ENCODE measurements around the gene ZC3H12C. TPM values are rescaled to one million over a fixed set of nuclear protein-coding genes. Genes with fewer than 3 reads are reported as not detected.

Gene ZC3H12C
- total and polyA plus RNA-seq, 3 donors from 2014 or later = 6.8 to 17.0 (median 16.9) TPM

GRCh38 chr11:110217223-110217877, 124.2 kb downstream of the ZC3H12C start:
- DNase-seq = no peak
- no peaks in the 10 kb centered on the region for H3K27me3 ChIP-seq
- 78 to 86% methylated on average over 12 of the region's 12 CpGs for WGBS, 2 donors
- no peaks in the 10 kb centered on the region for H3K9me3 ChIP-seq
- H3K4me1 ChIP-seq = no peaks in the 10 kb centered on the region
- TF ChIP-seq POLR2A (IDR thresholded peaks at IDR 0.05) = no peak
- TF ChIP-seq CTCF (IDR thresholded peaks at IDR 0.05) = no peak
- H3K36me3 ChIP-seq (ENCODE audit: low read depth, missing control alignments) = no peaks in the 10 kb centered on the region
- intact Hi-C loops (cut with DNase I; ENCODE audit: low total_unique reads) = no loop called here
- no peak overlapping the region for H3K27ac ChIP-seq
- H3K4me3 ChIP-seq = no peak overlapping the region

GRCh38 chr11:110217936-110218335, 124.7 kb downstream of the ZC3H12C start:
- DNase-seq = no peak
- no peak for TF ChIP-seq CTCF (IDR thresholded peaks at IDR 0.05)
- TF ChIP-seq POLR2A (IDR thresholded peaks at IDR 0.05) = no peak
- Histone ChIP-seq H3K27me3 (no peaks in the 10 kb centered on the region), H3K4me1 (no peaks in the 10 kb centered on the region), H3K27ac (no peak overlapping the region), H3K9me3 (no peaks in the 10 kb centered on the region), H3K36me3 (ENCODE audit: low read depth, missing control alignments) (no peaks in the 10 kb centered on the region), H3K4me3 (no peak overlapping the region)
- WGBS, 2 donors = 73 to 79% methylated on average over 3 of the region's 3 CpGs
- intact Hi-C loops (cut with DNase I; ENCODE audit: low total_unique reads) = no loop called here

- TF ChIP-seq CTCF (IDR thresholded peaks at IDR 0.05) (no peak), POLR2A (IDR thresholded peaks at IDR 0.05) (no peak)
- DNase-seq = no peak
Measured at GRCh38 chr11:110219006-110219785, 126.0 kb downstream of the ZC3H12C start.

More at GRCh38 chr11:110219006-110219785, 126.0 kb downstream of the ZC3H12C start:
- intact Hi-C loops (cut with DNase I; ENCODE audit: low total_unique reads) = no loop called here
- H3K4me3 ChIP-seq = no peak overlapping the region
- H3K4me1 ChIP-seq = no peaks in the 10 kb centered on the region
- no peaks in the 10 kb centered on the region for H3K9me3 ChIP-seq
- H3K27ac ChIP-seq = no peak overlapping the region
- 90 to 91% methylated on average over 4 of the region's 4 CpGs for WGBS, 2 donors
- H3K36me3 ChIP-seq (ENCODE audit: low read depth, missing control alignments) = no peaks in the 10 kb centered on the region
- H3K27me3 ChIP-seq = no peaks in the 10 kb centered on the region

Other genes starting within 250 kb of the ZC3H12C start
- gene RDX, start 203.2 kb downstream of the ZC3H12C start, total RNA-seq = 100 to 1,000 TPM; 144 to 170 TPM
- gene RDX, start 203.2 kb downstream of the ZC3H12C start, polyA plus RNA-seq (ENCODE audit: insufficient read depth, low read depth, low replicate concordance) = 39.8 TPM